NCI-H69 (cell line): ENCODE measurements around the gene PPP1R37.
A peak's percentile ranks its signal among the peaks of the same experiment; 100 is the strongest.

Experiments
- DNase-seq: peaks from one replicate; lab custom pipeline; 2025; lab: John Stamatoyannopoulos, UW

The PPP1R37 gene

GRCh38 chr19:45152504-45153338 lies 59.7 kb downstream of the PPP1R37 start:
- no peak for DNase-seq

- no peak for DNase-seq
Measured at GRCh38 chr19:45153339-45154063, 60.5 kb downstream of the PPP1R37 start.

GRCh38 chr19:45154064-45154827 lies 61.3 kb downstream of the PPP1R37 start:
- no peak for DNase-seq

- no peak for DNase-seq
Measured at GRCh38 chr19:45156011-45156630, 63.1 kb downstream of the PPP1R37 start.

- DNase-seq: peak; percentile 21
Measured at GRCh38 chr19:45156751-45157150, 63.8 kb downstream of the PPP1R37 start.

GRCh38 chr19:45158503-45159209 lies 65.7 kb downstream of the PPP1R37 start:
- no peak for DNase-seq

- no peak for DNase-seq
Measured at GRCh38 chr19:45159210-45159970, 66.4 kb downstream of the PPP1R37 start.

GRCh38 chr19:45159971-45160324 lies 67.0 kb downstream of the PPP1R37 start:
- DNase-seq: no peak

- DNase-seq: no peak
Measured at GRCh38 chr19:45160870-45161737, 68.1 kb downstream of the PPP1R37 start, which contains the start of gene NKPD1. Gene NKPD1, minus strand, starts transcription at chr19:45160982. Its CDS starts 832 bp downstream, at chr19:45160150.

- DNase-seq: peak; percentile 44
Measured at GRCh38 chr19:45161738-45162607, 69.0 kb downstream of the PPP1R37 start.

GRCh38 chr19:45162608-45163143 lies 69.7 kb downstream of the PPP1R37 start:
- DNase-seq: no peak

- DNase-seq: no peak
Measured at GRCh38 chr19:45163156-45163555, 70.2 kb downstream of the PPP1R37 start.

- no peak for DNase-seq
Measured at GRCh38 chr19:45163751-45164460, 70.9 kb downstream of the PPP1R37 start.

GRCh38 chr19:45164577-45165335 lies 71.8 kb downstream of the PPP1R37 start:
- DNase-seq: peak; percentile 50

- no peak for DNase-seq
Measured at GRCh38 chr19:45166723-45167252, 73.8 kb downstream of the PPP1R37 start.

GRCh38 chr19:45168767-45169351 lies 75.9 kb downstream of the PPP1R37 start:
- DNase-seq: peak; percentile 52
